ENCODE results near the gene NDUFA12.
"Not testable (repeated sequence)": the region's sequence is repeated elsewhere in the genome, so short reads cannot be mapped to it uniquely, and the experiment has no call there.

NDUFA12 gene

GRCh38 chr12:94990222-94990621 is 13.3 kb downstream of the NDUFA12 start:
- Histone ChIP-seq H3K36me3 (peaks cover 30% of the 10 kb centered on the region), H3K9me3 (no peaks in the 10 kb centered on the region), H3K27ac (no peak overlapping the region), H3K27me3 (no peaks in the 10 kb centered on the region), H3K4me3 (ENCODE audit: low read depth in 1 of 2, low read length in 1 of 2) (no peak overlapping the region), H3K4me1 (ENCODE audit: control insufficient read depth in 1 of 2, insufficient read depth in 1 of 2, low read depth in 1 of 2, low read length in 1 of 2) (no peaks in the 10 kb centered on the region)
- no peak for TF ChIP-seq CTCF (IDR thresholded peaks at IDR 0.05)

GRCh38 chr12:94988471-94988870 is 15.0 kb downstream of the NDUFA12 start:
- no peaks in the 10 kb centered on the region for H3K27me3 ChIP-seq
- TF ChIP-seq CTCF (IDR thresholded peaks at IDR 0.05): no peak
- no peaks in the 10 kb centered on the region for H3K4me1 ChIP-seq (ENCODE audit: control insufficient read depth in 1 of 2, insufficient read depth in 1 of 2, low read depth in 1 of 2, low read length in 1 of 2)
- H3K4me3 ChIP-seq (ENCODE audit: low read depth in 1 of 2, low read length in 1 of 2): no peak overlapping the region
- peaks cover 21% of the 10 kb centered on the region for H3K36me3 ChIP-seq
- no peaks in the 10 kb centered on the region for H3K9me3 ChIP-seq
- H3K27ac ChIP-seq: no peak overlapping the region

GRCh38 chr12:94987801-94988200 is 15.7 kb downstream of the NDUFA12 start:
- no peaks in the 10 kb centered on the region for H3K9me3 ChIP-seq
- no peaks in the 10 kb centered on the region for H3K4me1 ChIP-seq (ENCODE audit: control insufficient read depth in 1 of 2, insufficient read depth in 1 of 2, low read depth in 1 of 2, low read length in 1 of 2)
- H3K4me3 ChIP-seq (ENCODE audit: low read depth in 1 of 2, low read length in 1 of 2): no peak overlapping the region
- no peak overlapping the region for H3K27ac ChIP-seq
- peaks cover 16% of the 10 kb centered on the region for H3K36me3 ChIP-seq
- no peaks in the 10 kb centered on the region for H3K27me3 ChIP-seq
- TF ChIP-seq CTCF (IDR thresholded peaks at IDR 0.05): no peak

- H3K4me3 ChIP-seq (ENCODE audit: low read depth in 1 of 2, low read length in 1 of 2): no peak overlapping the region
- H3K36me3 ChIP-seq: peaks cover 9% of the 10 kb centered on the region
- no peak for TF ChIP-seq CTCF (IDR thresholded peaks at IDR 0.05)
- no peaks in the 10 kb centered on the region for H3K9me3 ChIP-seq
- no peak overlapping the region for H3K27ac ChIP-seq
- no peaks in the 10 kb centered on the region for H3K4me1 ChIP-seq (ENCODE audit: control insufficient read depth in 1 of 2, insufficient read depth in 1 of 2, low read depth in 1 of 2, low read length in 1 of 2)
- no peaks in the 10 kb centered on the region for H3K27me3 ChIP-seq
Measured at GRCh38 chr12:94987076-94987669, 16.3 kb downstream of the NDUFA12 start.

GRCh38 chr12:94985099-94985498 is 18.4 kb downstream of the NDUFA12 start:
- H3K4me3 ChIP-seq (ENCODE audit: low read depth in 1 of 2, low read length in 1 of 2); H3K27me3 ChIP-seq; H3K36me3 ChIP-seq; H3K9me3 ChIP-seq; H3K27ac ChIP-seq; H3K4me1 ChIP-seq (ENCODE audit: control insufficient read depth in 1 of 2, insufficient read depth in 1 of 2, low read depth in 1 of 2, low read length in 1 of 2): not testable (repeated sequence)

- no peak overlapping the region for H3K27ac ChIP-seq
- H3K4me1 ChIP-seq (ENCODE audit: control insufficient read depth in 1 of 2, insufficient read depth in 1 of 2, low read depth in 1 of 2, low read length in 1 of 2): no peaks in the 10 kb centered on the region
- peaks cover 4% of the 10 kb centered on the region for H3K36me3 ChIP-seq
- TF ChIP-seq CTCF (IDR thresholded peaks at IDR 0.05): no peak
- H3K4me3 ChIP-seq (ENCODE audit: low read depth in 1 of 2, low read length in 1 of 2): no peak overlapping the region
- H3K9me3 ChIP-seq: no peaks in the 10 kb centered on the region
- no peaks in the 10 kb centered on the region for H3K27me3 ChIP-seq
Measured at GRCh38 chr12:94983321-94983720, 20.2 kb downstream of the NDUFA12 start.

Data from neutrophil (primary cell).